Endometrium (tissue), 2 donors: Measurements from ENCODE around the gene RAVER1.

ENCODE experiments used
- FAIRE-seq: peaks from 2 replicates; lab custom pipeline; 2012; peaks lifted over from hg19 to GRCh38; lab: Jason Lieb, UNC
- donor health status: control.
- donor health status: control.

Gene RAVER1

DNA sequence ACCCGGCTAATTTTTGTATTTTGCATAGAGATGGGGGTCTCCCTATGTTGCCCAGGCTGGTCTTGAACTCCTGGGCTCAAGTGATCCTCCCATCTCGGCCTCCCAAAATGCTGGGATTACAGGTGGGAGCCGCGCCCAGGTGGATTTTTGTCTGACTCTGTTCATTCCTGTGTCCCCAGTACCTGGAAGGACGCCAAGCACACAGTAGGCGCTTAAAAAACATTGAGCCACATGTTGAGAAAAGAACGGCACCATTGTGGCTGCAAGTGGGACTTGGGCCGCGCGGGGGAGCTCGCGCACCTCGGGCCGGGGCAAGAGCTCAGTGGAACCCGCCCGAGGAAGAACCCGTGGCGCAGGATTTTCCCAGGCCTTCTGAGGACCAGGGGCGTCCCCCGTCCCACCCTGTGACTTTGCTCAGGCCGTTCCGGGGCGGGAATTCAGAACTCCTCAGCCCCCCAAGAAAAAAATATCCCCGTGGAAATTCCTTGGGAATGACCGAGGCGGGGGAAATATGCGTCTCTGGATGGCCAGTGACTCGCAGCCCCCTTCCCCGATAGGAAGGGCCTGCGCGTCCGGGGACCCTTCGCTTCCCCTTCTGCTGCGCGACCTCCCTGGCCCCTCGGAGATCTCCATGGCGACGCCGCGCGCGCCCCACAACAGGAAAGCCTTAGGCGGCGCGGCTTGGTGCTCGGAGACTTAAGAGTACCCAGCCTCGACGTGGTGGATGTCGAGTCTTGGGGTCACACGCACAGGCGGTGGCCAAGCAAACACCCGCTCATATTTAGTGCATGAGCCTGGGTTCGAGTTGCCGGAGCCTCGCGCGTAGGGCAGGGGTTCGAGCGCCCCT is 63.8 kb downstream of the RAVER1 start:
- no peak for FAIRE-seq

DNA sequence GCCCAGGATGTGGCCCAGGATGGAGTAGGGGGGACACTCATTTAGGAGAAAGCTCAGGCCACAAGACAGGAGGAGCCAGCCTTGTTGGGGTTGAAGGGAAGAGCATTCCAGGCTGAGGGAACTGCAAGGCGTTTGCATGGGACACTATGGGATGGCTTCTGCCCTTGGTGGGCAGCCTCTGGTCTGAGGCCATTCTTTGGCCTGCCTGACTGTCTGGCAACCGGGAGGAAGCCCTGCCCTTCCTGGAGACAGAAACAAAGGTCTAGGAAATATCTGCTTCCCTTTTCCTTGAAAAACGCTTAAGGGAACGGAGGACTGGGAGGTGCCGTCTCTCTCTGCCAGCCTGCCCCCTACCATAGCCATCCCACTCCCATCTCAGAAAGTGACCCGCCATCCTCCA is 65.3 kb downstream of the RAVER1 start:
- FAIRE-seq: no peak

DNA sequence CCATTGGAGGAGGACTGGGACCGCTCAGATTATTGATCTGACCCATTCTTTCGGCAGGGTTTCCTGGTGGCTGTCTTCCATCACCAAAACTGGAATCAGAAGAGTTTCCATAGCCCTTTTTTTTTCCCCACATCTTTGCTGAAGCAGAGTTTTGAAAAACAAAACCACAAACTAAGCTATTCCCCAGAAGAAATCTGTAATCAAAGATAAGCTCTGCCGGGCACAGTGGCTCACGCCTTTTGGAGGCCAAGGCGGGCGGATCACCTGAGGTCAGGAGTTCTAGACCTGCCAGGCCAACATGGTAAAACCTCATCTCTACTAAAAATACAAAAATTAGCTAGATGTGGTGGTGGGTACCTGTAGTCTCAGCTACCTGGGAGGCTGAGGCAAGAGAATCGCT is 66.6 kb downstream of the RAVER1 start:
- FAIRE-seq: no peak
